Stimulated activated CD8-positive, alpha-beta memory T cell treated with anti-CD3 and anti-CD28 coated beads, Interleukin-4, amount 100 ng/mL, for 4 hours (primary cell): Measurements from ENCODE around the gene UBL4B.
"Not testable (repeated sequence)": the region's sequence is repeated elsewhere in the genome, so short reads cannot be mapped to it uniquely, and the experiment has no call there.

Experiments used
- DNase-seq, 2 donors: peaks; one replicate each; pipeline ENCODE4 v3.0.0-alpha.2; 2020; ENCODE audit warnings: low read depth in 2 of 2, low spot score in 1 of 2

UBL4B gene

DNA sequence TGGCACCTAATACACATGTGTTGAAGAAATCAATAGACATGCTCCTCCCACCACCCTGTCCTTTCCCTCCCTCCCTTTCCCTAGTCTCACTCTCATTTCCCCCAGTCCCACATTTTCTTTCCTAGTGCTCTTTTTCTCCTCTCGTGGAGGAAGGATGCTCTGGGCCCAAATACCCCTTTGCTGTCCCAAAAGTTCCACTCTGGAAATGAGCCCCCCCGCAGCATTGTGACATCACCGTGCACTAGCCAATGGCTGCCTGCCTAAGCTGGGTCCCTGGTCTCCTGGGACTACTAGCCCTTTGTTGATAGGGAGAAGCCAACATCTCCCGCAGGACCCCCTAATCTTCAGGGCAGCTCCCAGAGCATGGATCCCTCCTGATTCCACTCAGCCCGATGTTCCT, at the start of gene UBL4B:
Gene UBL4B (plus strand): TSS at position 301 of the 400 bp plus-strand sequence. CDS start 92 bp downstream, at position 393.
- no peak for DNase-seq

DNA sequence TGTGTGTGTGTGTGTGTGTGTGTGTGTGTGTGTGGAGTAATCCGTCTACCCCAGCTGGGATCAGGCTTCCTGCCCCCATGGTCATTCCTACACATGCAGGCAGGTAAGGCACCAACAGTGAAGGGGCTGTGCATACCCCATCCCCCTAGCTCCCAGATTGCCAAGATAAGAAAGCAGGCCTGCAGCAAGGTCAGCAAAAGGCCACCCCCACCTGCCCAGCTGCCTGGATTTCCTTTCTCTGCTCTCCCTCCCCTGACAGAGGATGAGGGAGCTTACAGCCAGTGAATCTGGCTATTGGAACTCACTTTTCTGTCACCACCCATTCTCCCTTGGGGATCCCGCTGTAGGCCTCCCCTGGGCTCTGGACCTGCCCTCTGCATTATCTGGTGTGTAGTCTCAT, 49.6 kb upstream of the UBL4B start:
- DNase-seq, result no peak

DNA sequence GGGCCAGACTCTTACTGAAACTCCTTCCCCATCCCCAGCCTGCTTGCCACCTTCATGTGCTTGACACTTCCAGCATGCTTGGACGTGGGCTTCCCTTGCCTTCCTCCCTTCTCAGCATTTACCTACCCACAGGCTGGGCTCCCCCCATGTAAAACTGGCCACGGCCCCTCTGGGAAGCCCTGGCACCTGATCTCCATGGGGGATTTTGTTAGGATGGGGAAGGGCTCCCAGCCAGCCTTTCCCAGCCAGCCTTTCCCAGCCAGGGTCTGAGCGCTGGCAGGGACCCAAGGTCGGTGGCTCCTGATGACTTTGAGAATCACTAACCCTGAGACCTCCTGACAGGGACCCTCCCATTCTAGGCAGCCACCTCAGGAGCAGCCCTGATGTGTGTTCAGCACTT, 48.5 kb upstream of the UBL4B start:
- DNase-seq, result no peak

GRCh38 chr1:110064576-110065337, 47.5 kb upstream of the UBL4B start:
- no peak for DNase-seq

- DNase-seq, result no peak
Observed at GRCh38 chr1:110065841-110066240, 46.4 kb upstream of the UBL4B start.

DNA sequence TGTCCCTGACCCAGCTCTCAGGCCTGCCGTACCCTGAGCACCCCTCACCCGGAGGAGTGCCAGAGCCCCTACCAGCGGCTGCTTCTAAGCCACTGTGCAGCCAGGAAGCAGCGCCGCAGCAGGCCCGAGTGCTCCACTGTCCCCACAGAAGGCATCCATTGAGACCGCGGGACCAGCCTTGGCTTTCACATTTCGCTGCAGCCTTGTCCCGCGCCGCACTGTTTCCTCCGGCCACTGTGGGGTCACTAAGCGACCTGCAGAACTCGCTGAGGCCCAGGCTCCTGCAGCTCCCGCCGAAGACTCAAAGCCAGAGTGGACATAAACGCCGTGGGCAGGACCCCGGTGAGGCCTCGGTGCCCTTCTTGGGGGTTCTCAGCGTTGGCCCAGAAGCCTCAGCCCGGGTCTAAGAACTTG, 44.8 kb upstream of the UBL4B start:
- no peak for DNase-seq

- DNase-seq, result no peak
Observed at GRCh38 chr1:110067893-110068645, 44.2 kb upstream of the UBL4B start.

DNA sequence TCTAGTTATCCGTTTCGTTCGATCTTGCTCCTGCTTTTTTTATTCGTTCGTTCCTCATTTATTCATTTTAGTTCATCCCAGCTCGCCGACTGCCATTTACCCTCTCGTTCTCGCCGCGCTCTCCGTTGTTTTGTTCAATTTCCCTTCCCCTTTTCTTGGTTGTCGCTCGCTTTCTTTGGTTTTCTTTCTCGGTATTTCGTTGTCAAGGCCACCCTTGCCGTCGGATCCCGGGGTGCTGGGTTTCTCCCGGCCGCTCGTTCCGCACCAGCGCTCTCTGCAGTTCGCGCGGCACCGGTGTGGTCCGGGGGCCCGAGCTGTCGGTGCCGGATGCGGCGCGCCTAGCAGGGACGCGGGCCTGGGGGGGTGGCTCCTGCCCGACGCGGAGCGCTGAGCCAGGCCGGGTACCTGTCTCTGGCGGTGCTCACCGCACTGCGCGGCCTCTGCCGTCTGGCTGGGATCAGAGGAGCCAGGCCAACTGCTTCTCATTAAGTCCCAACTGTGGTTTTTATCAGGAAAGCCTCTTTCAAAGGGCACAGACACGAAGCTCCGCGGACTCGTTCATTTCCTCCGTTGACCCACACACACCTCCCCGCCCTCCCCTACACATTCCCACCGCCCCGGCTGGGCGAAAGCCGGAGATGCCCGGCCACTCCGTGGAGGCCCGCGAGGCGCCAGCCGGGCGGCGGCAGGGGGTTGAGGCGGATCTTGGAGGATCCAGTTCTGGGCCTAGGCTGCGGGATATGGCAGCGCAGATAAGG, 43.4 kb upstream of the UBL4B start:
- no peak for DNase-seq

GRCh38 chr1:110069404-110070281, 42.6 kb upstream of the UBL4B start:
- no peak for DNase-seq

DNA sequence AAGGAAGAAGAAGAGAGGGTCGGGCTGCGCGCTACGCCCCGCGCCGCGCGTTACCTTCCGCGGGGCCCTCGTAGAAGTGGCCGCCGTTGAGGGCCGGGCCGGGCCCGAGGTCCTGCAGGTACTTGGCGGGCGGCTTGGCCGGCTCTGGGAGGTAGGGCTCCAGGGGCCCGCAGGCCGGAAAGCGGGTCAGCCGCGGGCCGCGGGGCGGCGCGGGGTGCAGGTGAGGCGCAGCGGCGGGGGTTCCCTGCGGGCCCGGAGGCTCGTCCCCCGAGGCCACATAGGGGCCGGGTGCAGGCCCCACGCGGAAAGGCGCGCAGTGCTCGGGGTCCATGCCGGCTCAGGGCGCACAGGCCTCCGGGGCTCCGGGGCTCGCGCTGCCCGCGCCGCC, 42.0 kb upstream of the UBL4B start:
- no peak for DNase-seq

GRCh38 chr1:110070671-110071242, 41.5 kb upstream of the UBL4B start, which contains the start of gene ALX3:
TSS of gene ALX3 (minus strand) at chr1:110070672. CDS start at chr1:110070612, 60 bp downstream.
- no peak for DNase-seq

DNA sequence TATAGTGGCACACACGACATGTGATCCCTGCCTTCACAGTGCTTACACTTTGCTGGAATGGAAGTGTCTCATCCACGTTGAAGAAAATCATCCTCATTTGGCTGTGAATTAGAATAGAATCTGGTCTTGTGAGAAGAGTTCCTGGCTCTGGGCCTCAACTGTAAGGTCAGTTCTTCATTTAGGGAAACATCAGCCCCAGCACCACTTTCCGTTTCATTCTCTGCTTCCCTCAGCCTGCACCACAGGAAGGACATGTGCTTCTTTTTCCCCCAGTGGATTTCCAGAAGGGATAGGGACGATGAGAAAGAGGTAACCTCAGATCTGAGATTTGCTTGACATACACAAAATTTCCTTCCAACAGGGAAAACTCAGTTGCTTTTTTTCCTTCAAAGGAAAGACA, 38.1 kb upstream of the UBL4B start:
- DNase-seq, result no peak

DNA sequence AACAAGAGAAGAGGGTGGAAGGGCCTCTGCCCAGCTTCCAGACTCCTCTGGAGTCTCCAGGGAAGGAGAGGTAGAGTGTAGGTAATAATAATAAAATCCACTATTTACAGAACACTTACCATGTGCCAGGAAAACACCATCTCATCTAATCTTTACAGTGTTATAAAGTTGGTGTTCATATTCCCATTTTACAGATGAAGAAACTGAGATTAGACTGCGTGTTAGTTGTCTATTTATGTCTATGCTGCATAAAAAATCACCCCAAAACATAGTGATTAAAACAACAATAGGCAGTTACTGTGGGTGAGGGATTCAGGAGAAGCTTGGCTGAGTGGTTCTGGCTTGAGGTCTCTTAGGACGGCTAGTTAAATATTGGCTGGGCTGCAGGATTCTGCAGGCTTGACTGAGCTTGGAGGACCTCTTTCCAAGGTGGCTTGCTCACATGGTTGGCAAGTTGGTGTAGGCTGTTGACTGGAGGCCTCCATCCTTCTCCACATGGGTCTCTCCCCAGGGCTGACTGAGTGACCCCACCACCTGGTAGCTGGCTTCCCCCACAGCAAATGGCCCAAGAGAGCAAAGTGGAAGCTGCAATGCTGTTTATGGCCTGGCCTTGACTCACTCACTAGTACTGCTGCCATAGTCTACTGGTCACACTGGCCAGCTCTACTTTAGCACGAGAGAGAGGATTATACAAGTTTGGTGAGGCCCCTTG, 35.3 kb upstream of the UBL4B start:
- DNase-seq, result no peak

DNA sequence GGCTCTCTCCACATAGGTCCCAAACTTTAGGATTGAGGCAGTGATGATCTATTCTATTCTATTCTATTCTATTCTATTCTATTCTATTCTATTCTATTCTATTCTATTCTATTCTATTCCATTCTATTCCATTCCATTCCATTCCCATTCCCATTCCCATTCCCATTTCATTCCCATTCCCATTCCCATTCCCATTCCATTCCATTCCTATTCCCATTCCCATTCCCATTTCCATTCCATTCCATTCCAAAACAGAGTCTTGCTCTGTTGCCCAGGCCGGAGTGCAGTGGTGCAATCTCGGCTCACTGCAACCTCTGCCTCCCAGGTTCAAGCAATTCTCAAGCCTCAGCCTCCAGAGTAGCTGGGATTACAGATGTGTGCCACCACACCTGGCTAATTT, 32.2 kb upstream of the UBL4B start:
- DNase-seq, result not testable (repeated sequence)

GRCh38 chr1:110081061-110081460, 31.2 kb upstream of the UBL4B start:
- DNase-seq, result no peak

DNA sequence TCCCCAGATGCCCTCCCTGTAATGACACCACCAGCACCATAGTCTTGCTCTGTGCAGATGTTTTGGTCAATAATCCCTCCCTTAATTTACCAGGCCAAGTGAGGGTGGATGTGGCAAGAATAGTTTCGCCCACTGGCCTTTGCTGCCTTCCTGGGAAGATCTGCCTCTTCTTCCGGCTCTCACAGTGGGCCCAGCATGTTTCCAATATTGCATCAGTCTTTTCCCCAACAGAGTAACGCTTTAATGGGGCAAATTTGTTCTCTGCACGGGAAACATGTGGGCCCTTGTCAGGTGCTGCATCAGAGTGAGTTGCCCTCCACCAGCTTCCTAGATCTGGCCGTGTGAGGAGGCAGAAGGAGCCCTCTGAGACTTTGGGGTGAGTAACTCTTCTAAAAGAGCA, 29.8 kb upstream of the UBL4B start:
- DNase-seq, result no peak

DNA sequence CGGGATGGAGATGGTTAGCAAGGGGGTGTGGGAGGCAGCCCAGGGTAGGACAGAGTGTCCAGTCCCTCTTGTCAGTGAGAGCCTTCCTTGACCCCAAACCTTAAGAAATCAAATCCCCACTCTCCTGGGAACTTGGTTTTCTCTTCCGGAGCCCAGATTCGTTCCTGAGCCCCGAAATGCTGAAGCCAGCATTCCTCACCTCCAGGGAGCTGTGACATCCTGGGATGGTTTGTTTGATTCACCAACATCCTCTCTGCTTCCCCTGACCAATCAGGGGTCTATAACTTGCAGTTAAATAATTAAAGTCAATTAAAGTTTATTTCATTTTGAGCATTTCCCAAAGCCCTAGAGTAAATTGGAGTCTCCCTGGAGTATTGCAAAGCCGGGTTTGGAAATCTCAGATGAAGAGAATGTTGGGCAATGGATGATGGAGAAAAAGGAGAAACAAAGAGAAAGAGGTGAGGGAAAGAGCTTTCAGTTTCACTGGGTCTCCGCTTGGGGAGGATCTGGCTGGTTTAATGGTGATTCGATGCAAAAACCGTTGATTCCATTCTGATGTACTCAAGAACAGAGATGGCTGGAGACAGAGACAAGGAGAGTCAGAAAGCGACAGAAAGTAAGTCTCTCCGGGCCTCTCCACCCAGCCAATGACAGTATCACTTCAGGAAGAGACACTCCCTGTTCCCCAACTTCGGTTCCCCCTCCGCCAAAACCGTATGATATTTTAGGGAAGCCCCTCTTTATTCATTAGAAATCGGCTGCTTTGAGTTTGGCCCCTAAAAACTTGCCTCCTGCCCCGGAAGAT, 29.0 kb upstream of the UBL4B start:
- DNase-seq, result no peak

GRCh38 chr1:110083866-110084226, 28.4 kb upstream of the UBL4B start:
- no peak for DNase-seq
